NB4 (cell line): ENCODE data around the gene GRID2.
"Not testable (repeated sequence)": the region's sequence is repeated elsewhere in the genome, so short reads cannot be mapped to it uniquely, and the experiment has no call there.

ENCODE experiments used
- CTCF ChIP-seq: IDR thresholded peaks from one replicate; pipeline ENCODE4 v1.5.1; 2012; ENCODE audit warnings: low read depth, low read length
- MAX ChIP-seq: IDR thresholded peaks from 2 replicates; pipeline ENCODE4 v1.6.1; 2011; ENCODE audit warnings: low read depth, low read length
- POLR2A ChIP-seq: IDR thresholded peaks from 2 replicates; pipeline ENCODE4 v1.6.1; 2011; ENCODE audit warnings: mild to moderate bottlenecking; ENCODE audit not compliant: insufficient read length; ENCODE audit errors: extremely low read depth

GRCh38 chr4:92444143-92444843, 140.5 kb downstream of the GRID2 start:
- not testable (repeated sequence) for TF ChIP-seq CTCF, MAX, POLR2A
